Activated CD8-positive, alpha-beta memory T cell treated with anti-CD3 and anti-CD28 coated beads for 36 hours (primary cell): ENCODE data around the gene GAS7. TPM values are rescaled to one million over a fixed set of nuclear protein-coding genes. Genes with fewer than 3 reads are reported as not detected.

ENCODE experiments used
- CTCF ChIA-PET: fragments of 350-600 bp; sonication (Branson Sonifier 250); formaldehyde crosslinking; loops from one replicate; lab custom pipeline; 2021; ENCODE audit warnings: antibody characterized with exemption; lab: Charles Lee
- POLR2A ChIA-PET: fragments of 350-600 bp; sonication (Branson Sonifier 250); formaldehyde crosslinking; loops from one replicate; lab custom pipeline; 2021; ENCODE audit warnings: antibody characterized with exemption; lab: Charles Lee
- total RNA-seq, 2 experiments: library from RNA; stranded (reverse); gene quantifications; one replicate each; pipeline ENCODE4 v1.2.3, GENCODE V29; 2021

Gene GAS7
- total RNA-seq, 2 experiments from 2014 or later, result 1.3 to 1.5 TPM

DNA sequence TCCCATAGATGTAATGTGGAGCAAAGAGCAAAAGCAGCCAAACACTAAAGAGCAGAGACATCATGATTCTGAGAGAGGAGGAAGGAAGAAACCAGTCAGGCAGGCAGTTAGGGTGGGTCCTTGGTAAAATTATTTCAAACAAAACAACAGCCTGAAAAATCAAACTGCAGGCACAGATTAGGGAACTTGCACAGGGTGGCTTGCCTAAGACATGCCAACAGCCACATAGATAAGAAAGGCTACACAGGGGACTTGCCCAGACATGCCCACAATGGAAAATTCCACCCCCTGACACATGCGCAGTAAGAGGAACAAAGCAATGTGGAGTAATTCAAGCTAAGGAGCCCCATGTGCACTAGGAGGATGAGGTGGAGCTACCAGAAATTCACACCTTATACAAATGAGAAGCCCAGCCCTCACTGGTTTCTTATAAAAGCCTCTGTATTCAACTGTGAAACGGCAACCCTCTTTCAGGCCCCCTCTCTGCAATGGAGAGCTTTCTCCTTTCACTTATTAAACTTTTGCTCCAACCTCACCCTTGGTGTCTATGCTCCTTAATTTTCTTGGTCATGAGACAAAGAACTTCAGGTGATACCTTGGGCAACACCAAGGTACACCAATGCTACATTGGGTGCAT lies 7.3 kb upstream of the GAS7 start:
- CTCF ChIA-PET, result no interaction called here
- POLR2A ChIA-PET, result no interaction called here

DNA sequence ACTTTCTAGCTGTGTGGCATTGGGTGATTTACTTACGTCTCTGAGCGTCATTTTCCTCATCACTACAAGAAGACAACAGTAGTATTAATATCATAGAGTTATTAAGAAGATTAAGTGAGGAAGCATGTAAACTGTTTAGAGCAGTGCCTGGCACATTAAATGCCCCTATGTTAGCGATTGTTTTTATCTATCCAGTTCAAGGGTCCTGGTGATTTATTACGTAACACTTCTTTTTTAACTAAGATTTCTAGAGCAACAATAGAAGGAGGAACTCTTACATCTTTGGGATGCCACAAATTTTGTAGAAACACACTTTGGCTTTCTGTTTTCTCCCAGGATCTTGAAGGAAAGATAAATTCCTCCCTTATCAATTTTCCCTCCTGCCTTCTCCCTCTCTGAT lies 3.3 kb upstream of the GAS7 start:
- POLR2A ChIA-PET, result no interaction called here
- CTCF ChIA-PET, result interaction anchor here (1.0 kb wide), 1 partner anchor 25 kb away, joined by 3 read pairs; no protein-coding TSS in a partner anchor

DNA sequence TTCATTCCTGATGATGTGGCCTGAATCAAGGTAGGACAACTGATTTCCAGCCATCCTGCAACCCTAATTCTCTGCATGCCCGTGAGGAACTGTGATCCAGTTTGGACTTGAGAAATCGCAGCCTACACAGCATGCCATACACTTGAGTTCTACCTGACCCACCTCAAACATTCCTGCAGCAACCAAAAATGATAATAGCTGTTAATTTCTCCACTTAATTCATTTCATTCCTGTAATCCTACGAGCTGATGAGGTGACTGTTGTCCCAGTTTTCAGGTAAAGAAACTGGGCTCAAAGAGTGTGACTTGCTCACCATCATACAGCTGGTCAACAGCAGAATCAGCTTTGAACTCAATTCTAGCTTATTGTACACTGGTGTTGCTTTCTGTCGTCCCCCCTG lies 2.2 kb upstream of the GAS7 start:
- POLR2A ChIA-PET, result no interaction called here
- CTCF ChIA-PET, result interaction anchor here (1.0 kb wide), 1 partner anchor 26 kb away, joined by 3 read pairs; no protein-coding TSS in a partner anchor

DNA sequence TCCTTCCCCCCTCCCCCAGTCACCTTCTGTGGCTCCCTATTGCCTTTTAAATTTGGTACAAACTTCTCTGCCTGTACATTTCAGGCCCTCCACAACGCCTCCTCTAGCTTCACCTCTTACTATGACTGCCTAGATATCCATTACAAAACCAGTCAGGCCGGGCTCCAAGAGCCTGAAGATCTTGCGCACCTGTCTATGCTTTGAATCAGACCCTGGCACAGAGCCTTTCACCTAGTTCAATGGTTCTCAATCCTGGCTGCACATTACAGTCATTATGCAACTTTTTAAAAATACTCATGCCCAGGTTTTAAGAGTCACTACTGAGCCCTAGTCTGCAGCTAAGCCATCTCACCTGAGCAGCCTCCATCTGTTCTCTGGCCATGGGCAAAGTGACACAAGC lies 1.6 kb upstream of the GAS7 start:
- POLR2A ChIA-PET, result no interaction called here
- CTCF ChIA-PET, result no interaction called here

DNA sequence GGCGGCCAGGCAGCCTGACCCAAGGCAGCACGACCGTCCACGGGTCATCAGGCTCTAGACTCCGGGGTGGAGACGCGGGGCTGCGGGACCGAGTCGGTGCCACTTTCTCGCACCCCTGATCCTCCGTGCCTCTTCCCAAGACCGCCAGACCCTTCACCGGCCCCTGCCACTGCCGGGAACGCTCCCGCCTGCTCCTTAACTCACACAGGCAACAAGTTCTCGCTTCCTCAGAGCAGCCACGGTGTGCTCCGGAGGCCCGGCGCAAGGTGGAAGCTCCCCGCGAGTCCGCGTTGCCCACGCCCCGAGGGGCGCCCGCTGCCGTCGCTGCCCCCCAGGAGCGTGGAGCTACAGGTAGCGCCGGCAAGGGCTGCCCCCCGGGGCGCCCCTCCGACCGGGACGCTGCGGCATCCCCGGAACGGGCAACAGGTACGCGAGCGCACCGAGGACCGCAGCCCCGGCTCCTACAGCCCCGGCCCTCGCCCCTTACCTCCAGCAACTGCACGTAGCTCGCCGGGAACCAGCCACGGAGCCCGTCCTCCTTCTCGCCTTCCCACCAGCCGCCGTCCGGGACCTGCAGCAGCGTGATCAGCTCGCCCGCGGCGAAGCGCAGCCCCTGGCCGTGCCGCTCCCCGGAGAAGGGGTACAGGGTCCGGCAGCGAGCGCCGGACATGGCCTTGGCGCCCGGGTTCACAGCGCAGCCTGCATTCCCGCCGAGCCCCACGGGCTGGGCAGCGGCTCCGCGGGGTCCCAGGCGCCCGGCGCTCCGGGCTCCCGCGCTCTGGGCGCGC lies 491 bp downstream of the GAS7 start:
- ChIA-PET POLR2A (no interaction called here), CTCF (interaction anchor here (0.8 kb wide), 1 partner anchor 29 kb away, joined by 3 read pairs; no protein-coding TSS in a partner anchor)

DNA sequence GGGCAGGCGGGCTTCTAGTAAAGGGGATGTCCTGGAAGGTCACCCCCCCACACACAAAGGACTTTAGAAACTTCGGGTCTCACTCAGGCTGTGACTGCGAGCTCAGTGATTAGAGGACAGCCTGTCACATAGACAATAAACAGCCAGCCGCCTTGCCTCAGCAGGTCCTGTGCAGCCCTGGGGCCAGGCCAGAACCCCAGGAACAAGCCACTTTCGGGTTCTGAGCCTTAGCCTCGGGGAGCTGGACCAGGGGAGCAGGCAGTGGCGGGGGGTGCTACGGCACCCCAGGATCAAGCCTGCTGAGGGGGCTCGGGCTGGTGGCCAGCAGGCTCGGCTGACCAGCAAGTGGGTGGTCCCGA lies 1.1 kb downstream of the GAS7 start:
- CTCF ChIA-PET, result no interaction called here

DNA sequence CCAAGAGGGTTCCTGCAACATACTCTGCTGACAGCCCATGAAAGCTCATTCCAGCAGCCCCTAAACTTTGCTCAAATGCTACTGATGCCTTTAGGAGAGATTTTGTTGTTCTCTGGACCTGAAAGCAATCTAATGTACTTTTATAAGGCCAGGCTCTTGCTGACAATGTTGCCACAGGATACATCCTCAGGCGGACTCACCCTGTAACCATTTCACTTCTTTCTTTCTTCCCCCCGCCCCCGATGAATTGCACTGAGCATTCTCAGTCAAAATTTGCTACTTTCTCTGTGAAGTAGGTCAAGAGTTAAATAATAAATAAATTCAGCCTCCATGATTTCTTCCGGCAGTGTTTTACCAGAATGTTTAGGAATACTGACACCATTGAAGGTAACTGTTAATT lies 1.5 kb downstream of the GAS7 start:
- ChIA-PET CTCF (no interaction called here), POLR2A (no interaction called here)

More for the DNA sequence above, 1.1 kb downstream of the GAS7 start:
- POLR2A ChIA-PET, result no interaction called here

DNA sequence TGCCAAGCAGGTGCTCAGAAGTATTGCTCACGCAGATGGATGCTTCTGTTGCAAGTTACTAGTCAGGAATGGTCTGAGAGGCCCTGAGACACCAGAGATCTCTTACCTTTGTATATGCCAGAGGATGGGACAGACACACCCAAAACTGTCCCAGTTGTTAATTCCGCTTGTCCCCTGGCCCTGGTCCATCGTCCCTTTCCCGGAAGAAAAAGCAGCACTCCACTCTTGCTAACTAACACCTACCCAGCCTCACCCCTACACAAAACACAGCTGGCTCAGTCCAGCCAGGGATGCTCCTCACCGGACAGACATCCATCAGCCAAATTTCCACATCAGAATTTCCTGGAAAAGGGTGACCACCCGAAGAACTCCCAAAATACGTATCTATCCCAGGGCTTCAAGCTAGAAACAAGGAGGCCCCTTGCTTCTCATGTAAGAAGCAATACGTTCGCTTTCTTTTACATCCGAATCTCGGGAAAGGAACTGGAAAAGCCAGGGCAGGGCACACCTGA lies 2.0 kb downstream of the GAS7 start:
- ChIA-PET CTCF (no interaction called here), POLR2A (no interaction called here)

DNA sequence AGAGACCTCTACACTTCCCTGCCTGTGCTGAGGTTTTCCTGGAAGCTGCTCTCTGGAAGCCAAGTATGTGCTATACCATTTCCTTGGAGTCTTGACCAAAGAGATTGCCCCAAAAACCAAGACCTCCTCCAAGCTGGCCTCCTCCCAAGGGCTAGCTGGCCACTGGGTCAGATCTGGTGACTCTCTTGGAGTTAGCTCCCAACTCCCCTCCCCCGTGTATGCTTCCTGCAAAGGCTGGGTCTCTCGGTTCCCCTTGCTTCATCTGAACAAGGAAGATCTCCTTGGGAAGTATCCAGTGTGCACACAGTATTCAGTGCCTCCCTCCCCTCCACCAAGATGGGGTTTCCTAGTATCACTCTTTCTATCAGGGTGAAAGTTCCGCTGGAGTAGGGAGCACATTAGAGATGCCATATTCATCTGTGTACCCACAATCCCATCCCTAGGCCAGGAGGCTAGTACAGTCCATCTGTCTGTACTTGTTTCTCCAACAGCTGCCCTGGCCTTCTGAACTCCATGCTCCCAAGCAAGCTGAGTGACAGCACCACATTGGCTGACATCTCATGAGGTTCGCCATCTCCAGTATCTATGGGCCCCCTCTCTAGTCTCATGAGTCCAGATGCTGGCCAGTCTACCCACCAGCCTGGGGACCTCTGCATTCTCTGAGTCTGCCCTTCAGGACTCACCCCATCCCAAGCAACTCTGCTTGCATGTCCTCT lies 3.2 kb downstream of the GAS7 start:
- CTCF ChIA-PET, result no interaction called here
- POLR2A ChIA-PET, result interaction anchor here (0.6 kb wide), 1 partner anchor 1802 kb away, joined by 3 read pairs; the partner anchor contains the start of gene ZNF18

DNA sequence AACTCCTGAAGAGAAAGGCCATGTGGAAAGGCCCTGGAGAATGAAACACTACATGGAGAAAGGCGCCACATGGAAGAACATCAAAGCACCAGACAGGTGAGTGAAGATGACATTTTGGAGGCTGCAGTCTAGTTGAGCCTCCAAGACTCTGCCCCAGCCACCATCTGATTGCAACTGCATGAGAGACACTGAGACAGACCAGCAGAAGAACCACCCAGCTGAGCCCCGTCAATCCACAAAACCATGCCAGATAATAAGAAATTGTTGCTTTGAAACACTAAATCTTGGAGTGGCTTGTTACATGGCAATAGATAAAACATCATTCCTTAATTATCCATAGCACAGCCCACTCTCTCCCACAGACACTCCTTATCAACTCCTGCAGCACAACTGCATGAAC lies 4.8 kb downstream of the GAS7 start:
- ChIA-PET POLR2A (no interaction called here), CTCF (no interaction called here)

DNA sequence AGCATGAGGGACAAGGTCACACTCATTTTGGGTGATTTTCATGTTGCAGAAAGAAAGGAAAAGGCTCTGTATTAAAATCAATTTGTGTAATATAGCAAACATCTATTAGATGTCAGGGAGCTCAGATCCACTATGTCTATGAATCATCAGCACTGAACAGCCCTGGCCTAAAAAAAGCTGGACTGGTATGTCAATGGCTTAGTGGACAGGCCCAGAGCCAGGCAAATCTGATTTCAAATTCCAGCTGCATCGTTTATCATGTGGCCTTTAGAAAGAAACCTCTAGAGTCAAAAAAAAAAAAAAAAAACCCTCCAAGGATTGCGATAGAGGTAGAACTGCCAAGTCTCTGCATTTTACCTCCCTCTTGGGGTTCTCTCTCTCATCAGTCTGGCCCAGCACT lies 5.4 kb downstream of the GAS7 start:
- POLR2A ChIA-PET, result no interaction called here
- CTCF ChIA-PET, result interaction anchor here (0.7 kb wide), 1 partner anchor 34 kb away, joined by 3 read pairs; no protein-coding TSS in a partner anchor

DNA sequence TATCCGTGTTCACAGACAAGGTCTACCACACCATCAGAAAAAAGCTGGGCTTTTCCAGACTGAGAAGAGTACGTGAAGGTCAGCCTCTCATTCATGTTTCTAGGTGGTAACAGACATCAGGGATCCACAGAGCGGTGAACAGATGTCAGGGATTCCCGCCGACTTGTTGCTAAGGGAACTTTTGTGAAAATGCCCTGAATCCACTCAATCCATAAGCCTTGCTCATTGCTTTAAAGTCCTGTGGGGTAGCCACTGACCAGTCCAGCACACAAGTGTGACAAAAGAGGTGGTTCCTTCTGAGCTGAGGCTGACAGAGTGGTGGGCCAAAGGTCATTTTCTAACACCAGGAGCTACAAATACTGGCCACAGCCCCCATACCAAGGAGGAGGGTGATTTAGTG lies 5.9 kb downstream of the GAS7 start:
- ChIA-PET CTCF (interaction anchor here (0.7 kb wide), 1 partner anchor 35 kb away, joined by 3 read pairs; no protein-coding TSS in a partner anchor), POLR2A (no interaction called here)

DNA sequence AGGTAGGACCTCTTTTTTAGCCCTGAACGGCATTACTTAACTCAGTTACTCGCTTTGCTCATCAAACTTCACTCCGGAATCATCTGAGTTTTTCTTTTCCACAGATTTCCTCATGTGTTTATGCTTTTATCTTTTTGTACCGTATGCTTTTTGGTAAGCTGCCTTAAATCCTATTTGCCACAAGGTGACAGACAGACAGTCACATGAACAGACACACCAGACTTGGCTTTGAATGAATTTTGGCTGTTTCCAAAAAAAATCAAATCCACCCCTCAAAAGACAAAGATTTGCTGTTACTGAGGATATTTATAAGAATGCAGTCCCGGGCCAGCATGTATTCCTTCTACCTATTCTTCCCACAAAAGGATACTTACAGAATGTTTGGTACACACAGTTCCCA lies 10.9 kb downstream of the GAS7 start:
- ChIA-PET CTCF (no interaction called here), POLR2A (no interaction called here)

DNA sequence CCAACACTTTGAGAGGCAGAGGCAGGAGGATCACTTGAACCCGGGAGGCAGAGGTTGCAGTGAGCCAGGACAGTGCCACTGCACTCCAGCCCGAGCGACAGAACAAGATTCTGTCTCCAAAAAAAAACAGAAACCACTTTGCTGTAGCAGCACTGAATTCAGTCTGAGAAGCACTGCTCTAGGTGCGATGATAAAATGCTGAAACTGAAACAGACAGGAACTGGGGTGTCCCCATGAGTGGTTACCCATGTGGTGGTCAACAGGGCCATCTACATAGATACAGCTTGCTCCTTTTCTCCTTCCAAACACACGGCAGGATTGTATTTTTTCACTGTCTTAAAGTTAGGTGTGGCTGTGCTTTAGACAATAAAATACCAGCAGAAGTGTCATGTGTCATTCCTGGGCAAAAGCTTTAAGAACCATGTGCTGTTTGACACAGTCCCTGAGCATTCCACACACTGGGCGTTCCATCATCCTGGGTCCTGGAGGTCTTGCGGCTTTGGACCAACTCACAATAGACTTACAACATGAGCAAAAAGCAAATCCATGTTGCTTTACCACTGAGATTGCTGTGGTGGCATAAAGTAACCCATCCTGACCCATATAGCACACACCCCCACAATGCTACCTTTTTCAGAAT lies 11.5 kb downstream of the GAS7 start:
- POLR2A ChIA-PET, result no interaction called here
- CTCF ChIA-PET, result no interaction called here

DNA sequence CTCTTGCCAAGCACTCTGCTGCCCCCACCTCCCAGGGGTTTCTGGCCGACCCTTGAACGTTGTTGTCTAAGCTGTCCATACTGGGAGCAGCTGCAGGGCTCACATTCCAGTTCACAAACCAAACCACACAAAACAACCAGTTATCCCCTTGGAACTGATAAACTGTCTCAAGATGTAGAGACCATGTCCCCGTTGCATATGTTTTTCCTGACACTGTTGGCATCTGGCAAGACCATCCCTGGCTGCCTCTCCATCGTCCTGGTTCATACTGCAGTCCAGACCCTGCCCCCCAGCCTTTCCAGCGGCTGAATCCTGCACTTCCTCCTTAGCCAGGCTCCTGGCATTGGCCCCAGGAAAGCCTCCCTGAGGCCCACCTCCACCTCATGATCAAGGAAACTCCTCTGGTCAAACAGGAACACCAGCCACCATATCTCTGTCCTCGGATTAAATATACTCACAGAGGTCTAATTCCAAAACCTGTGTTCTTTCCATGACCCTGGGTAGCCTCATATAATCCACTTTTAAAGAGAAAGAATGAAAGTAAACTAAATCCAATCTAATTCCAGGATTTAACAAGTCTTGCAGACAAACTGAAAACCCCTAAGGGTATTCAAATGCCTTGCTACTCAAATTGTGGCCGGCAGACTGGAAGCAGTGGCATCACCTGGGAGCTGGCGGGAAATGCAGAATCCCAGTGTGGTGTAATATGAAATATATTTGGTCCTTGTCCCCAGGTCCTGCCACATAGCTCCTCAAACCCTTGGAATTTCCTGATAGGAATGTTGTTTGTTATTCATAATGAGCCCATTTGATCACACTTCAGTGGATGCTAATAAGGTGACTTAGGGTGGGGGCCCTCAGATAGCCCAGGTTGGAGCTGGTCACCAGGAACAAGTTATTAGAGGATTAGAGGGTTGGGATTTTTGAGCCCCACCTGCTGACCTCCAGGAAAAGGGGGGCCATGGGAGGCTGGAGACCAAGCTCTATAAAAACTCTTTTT lies 14.2 kb downstream of the GAS7 start:
- ChIA-PET CTCF (interaction anchor here (1.3 kb wide), 1 partner anchor 134 kb away, joined by 3 read pairs; no protein-coding TSS in a partner anchor), POLR2A (no interaction called here)

DNA sequence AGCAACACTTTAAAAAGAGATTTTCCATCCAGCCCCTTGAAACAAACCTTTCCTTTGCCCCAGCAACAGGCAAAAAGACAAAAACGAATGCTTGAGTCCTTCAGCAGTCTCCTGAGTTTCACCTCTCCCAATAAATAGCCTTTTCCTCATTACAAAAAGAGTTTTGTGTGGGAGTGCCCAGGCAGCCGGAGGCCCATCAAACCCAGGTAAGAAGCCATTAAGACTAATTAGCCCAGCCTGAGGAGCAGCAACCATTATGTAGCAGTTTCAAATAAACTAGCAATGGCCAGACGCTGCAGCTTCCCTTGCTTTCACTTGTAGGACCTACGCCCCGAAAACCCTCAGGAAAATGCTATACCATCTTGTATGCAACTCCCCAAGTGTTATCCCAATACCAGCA lies 15.6 kb downstream of the GAS7 start:
- ChIA-PET POLR2A (no interaction called here), CTCF (interaction anchor here (1.3 kb wide), 1 partner anchor 132 kb away, joined by 3 read pairs; no protein-coding TSS in a partner anchor)

DNA sequence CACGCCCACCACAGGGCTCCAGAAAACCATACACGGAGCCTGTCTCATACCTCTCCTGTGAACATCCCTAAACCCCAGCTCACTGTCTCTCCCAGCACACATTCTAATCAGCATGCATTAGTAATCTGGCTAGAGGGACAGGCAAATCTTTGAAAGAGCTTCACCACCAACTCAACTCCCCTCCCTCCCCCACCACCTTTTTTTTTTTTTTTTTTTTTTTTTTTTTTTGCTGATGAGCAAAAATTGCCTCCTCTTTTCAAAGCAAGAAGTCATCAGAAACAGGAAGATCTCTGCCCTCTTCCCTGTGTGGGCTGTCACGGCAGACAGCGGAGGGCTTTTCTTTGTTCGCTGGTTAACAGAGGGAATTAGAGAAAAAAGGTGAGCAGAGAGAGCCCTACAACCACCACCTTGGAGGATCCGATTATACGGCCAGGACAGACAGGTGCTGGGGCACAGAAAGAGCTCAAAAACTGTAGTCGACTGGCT lies 19.9 kb downstream of the GAS7 start:
- ChIA-PET POLR2A (no interaction called here), CTCF (no interaction called here)

DNA sequence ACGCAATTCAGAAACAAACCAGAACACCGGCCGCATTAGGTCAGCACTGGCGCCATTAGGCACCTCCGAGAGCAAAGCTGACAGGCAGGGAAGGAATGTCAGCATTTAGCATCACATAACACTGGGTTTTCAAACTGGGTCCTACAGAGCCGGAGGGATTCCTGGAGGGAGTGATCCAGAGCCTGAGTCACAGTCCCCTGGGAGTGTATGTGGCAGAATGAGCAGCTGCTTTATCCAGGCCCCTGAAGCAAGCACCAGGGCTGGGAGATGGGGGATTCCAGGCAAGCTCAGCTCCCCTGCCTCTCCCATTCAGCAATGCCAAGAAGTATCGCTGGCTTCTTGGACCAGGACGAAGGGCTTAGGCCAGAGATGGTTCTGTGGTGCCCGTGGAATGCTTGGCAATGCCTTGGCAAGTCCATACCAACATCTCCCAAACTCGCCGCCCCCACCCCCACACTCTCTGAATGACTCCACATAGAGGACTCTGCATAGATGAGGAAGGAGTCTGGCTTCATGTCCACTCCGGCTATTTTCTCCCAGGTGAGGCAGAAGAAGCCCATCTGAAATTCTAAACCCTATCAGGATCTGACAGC lies 20.4 kb downstream of the GAS7 start:
- ChIA-PET POLR2A (no interaction called here), CTCF (no interaction called here)
